ENCODE measurements around the gene THBD.
A peak's percentile ranks its signal among the peaks of the same experiment; 100 is the strongest.

THBD gene

DNA sequence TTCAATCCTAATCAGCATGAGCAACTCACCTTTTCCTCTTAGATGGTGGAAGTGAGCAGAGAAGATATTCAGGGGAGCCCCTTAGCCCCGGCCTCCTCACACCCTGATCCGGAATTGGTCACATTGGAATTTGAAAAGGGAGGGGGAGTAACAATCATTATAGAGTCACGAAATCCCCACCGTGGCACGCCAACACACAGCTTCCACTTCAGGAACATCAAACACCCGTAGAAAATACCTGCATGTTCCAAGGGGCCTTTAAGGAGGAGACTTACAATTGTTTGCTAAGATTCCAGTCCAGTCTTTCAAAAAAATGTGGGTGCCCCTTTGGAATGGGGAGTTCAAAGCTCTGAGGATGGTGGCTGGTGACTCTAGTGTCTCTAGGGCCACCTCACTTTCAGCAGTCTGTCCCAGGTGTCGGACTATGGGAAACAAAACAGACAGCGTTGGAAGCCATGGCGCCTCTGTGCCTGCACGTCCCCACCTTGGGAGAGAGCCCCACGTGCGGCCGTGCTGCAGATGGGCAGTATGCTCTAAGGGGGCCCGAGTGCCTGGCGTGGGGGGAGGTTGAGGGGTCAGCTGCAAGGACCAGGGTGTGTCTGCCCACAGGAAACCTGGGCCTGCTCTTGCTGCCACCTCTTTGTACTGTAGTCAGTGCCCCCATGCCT is 34.2 kb upstream of the THBD start:
- peak overlapping the region; percentile 78 for H3K27ac ChIP-seq (ENCODE audit: low read length)
- H3K27me3 ChIP-seq (ENCODE audit: low read depth, low read length): no peaks in the 10 kb centered on the region
- peak overlapping the region; percentile 26 to 48 for H3K4me3 ChIP-seq (ENCODE audit: low read depth in 1 of 2, low read length in 2 of 2)
- H3K4me1 ChIP-seq (ENCODE audit: control insufficient read depth in 1 of 2, insufficient read depth in 2 of 2, low read length in 2 of 2): no peaks in the 10 kb centered on the region
- no peaks in the 10 kb centered on the region for H3K36me3 ChIP-seq (ENCODE audit: control insufficient read depth in 1 of 2, insufficient read depth in 2 of 2, low read length in 2 of 2)
- H3K9me3 ChIP-seq (ENCODE audit: control insufficient read depth in 1 of 2, low read length in 2 of 2): no peaks in the 10 kb centered on the region

DNA sequence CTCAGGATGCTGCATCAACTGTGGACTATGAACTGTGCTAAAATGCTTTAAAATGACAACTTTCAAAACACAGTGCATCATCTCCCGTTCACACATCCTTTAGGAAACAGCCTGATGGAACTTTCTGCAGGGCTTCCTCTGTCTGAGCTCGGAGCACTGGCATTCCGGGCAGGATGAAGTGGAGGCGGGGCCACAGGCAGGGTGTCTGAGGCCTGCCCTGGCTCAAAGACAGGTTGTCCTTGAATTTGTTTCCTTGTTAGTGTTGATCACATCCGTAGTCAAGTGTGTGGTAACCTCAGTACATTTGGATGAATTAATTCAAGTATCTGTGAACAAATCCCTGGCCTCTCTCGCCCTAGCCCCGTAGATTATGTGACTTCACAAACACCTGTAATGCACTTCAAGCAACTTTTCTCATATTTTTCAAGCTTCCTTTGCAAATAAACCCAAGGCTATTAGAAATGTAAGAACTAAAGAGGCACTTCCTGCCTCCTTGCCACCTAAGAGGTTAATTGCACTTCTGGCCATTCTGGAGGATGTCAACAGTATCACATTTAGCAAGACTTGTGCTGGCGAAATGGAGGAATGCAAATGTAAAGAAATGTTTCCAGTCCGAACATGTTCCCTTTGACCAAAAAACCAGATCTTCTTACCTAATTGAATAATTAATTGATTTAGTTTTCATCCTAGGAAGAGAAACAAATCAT is 33.5 kb upstream of the THBD start:
- Histone ChIP-seq H3K4me1 (ENCODE audit: control insufficient read depth in 1 of 2, insufficient read depth in 2 of 2, low read length in 2 of 2) (no peaks in the 10 kb centered on the region), H3K36me3 (ENCODE audit: control insufficient read depth in 1 of 2, insufficient read depth in 2 of 2, low read length in 2 of 2) (no peaks in the 10 kb centered on the region), H3K9me3 (ENCODE audit: control insufficient read depth in 1 of 2, low read length in 2 of 2) (no peaks in the 10 kb centered on the region), H3K27ac (ENCODE audit: low read length) (peak overlapping the region; percentile 78), H3K4me3 (ENCODE audit: low read depth in 1 of 2, low read length in 2 of 2) (peak overlapping the region; percentile 26 to 48), H3K27me3 (ENCODE audit: low read depth, low read length) (no peaks in the 10 kb centered on the region)

DNA sequence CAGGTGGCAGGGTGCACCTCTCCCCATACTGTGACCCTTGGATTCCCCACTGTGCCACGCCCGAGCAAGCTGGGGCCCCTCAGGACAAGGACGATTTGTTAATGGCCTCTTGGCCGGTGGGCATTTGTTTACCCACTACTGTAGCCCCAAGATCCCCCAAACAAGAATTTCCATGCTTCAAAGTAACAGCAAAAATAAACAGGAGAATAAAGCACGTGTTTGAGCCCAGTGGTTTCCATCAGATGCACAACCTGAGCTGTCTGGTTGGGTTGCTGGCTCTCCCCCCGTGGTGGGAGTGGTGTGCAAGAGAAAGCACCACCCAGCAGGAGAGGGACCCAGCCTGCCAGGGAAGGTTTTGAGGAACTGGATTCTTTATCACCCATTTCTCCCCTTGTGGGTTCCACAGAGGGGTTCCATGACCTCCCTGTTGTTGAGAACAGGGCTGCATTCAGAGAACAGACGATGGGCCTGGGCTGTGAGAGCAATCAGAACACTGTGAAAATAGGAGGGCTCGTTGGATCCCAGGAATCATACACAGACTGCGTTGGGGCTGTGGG is 31.9 kb upstream of the THBD start:
- H3K27me3 ChIP-seq (ENCODE audit: low read depth, low read length): no peaks in the 10 kb centered on the region
- no peaks in the 10 kb centered on the region for H3K9me3 ChIP-seq (ENCODE audit: control insufficient read depth in 1 of 2, low read length in 2 of 2)
- H3K4me3 ChIP-seq (ENCODE audit: low read depth in 1 of 2, low read length in 2 of 2): no peak overlapping the region
- H3K27ac ChIP-seq (ENCODE audit: low read length): no peak overlapping the region
- no peaks in the 10 kb centered on the region for H3K36me3 ChIP-seq (ENCODE audit: control insufficient read depth in 1 of 2, insufficient read depth in 2 of 2, low read length in 2 of 2)
- H3K4me1 ChIP-seq (ENCODE audit: control insufficient read depth in 1 of 2, insufficient read depth in 2 of 2, low read length in 2 of 2): no peaks in the 10 kb centered on the region

DNA sequence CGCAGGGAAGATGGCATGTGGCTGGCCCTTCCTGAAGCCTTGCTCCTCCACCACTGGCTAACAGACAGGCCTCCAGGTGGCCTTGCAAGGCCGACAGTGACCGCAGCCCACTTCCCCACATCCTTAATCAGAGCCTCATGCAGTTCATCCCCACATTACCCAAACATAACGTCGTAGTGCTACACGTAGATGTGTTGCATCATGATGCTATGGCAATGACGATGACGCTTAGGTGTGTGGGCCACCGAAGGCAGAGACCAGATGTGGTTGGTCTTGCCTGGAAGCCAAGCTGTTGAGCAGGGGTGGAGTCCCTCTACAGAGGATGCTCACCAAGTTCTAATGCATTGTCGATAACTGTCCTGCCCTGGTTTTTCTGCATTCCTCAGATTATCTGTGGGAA is 31.0 kb upstream of the THBD start:
- no peaks in the 10 kb centered on the region for H3K27me3 ChIP-seq (ENCODE audit: low read depth, low read length)
- no peaks in the 10 kb centered on the region for H3K36me3 ChIP-seq (ENCODE audit: control insufficient read depth in 1 of 2, insufficient read depth in 2 of 2, low read length in 2 of 2)
- H3K4me3 ChIP-seq (ENCODE audit: low read depth in 1 of 2, low read length in 2 of 2): no peak overlapping the region
- no peaks in the 10 kb centered on the region for H3K9me3 ChIP-seq (ENCODE audit: control insufficient read depth in 1 of 2, low read length in 2 of 2)
- H3K27ac ChIP-seq (ENCODE audit: low read length): no peak overlapping the region
- no peaks in the 10 kb centered on the region for H3K4me1 ChIP-seq (ENCODE audit: control insufficient read depth in 1 of 2, insufficient read depth in 2 of 2, low read length in 2 of 2)

DNA sequence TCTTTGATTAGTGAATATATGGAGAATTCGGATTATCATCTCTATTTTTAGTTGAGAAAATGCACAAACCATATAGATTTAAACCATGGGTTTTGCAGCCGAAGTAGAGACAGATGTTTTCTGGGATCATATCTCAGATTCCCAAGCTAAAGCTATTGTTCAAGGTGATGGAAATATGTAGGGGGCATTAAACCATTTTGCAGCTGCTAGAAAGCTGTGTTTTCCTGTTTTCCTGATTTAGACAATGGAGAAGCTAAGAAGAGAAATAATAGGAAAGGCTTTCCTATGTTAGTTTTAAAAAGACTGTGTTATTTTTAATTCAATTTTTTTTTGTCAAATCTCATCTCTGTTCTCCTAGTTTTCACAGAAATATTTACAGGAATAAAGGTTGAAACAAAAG is 30.5 kb upstream of the THBD start:
- Histone ChIP-seq H3K9me3 (ENCODE audit: control insufficient read depth in 1 of 2, low read length in 2 of 2) (no peaks in the 10 kb centered on the region), H3K27ac (ENCODE audit: low read length) (no peak overlapping the region), H3K4me3 (ENCODE audit: low read depth in 1 of 2, low read length in 2 of 2) (no peak overlapping the region), H3K27me3 (ENCODE audit: low read depth, low read length) (no peaks in the 10 kb centered on the region), H3K36me3 (ENCODE audit: control insufficient read depth in 1 of 2, insufficient read depth in 2 of 2, low read length in 2 of 2) (no peaks in the 10 kb centered on the region), H3K4me1 (ENCODE audit: control insufficient read depth in 1 of 2, insufficient read depth in 2 of 2, low read length in 2 of 2) (no peaks in the 10 kb centered on the region)

DNA sequence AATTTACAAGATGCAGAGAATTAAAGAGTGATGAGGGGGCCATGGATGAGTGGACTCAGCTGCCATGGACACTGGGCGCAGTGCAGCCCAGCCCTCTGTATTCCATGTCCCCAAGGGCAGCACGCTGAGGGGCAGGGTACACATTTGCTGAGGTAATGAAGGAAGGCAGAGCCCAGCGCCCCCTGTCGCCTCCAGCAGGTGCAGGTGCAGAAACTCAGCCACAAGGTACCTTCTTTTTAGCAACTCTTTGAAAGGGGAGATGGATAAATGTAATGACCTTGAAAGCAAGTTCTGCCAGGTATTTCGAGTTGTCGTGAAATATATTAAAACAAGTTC is 29.5 kb upstream of the THBD start:
- H3K9me3 ChIP-seq (ENCODE audit: control insufficient read depth in 1 of 2, low read length in 2 of 2): no peaks in the 10 kb centered on the region
- H3K27ac ChIP-seq (ENCODE audit: low read length): no peak overlapping the region
- H3K27me3 ChIP-seq (ENCODE audit: low read depth, low read length): no peaks in the 10 kb centered on the region
- no peaks in the 10 kb centered on the region for H3K36me3 ChIP-seq (ENCODE audit: control insufficient read depth in 1 of 2, insufficient read depth in 2 of 2, low read length in 2 of 2)
- H3K4me1 ChIP-seq (ENCODE audit: control insufficient read depth in 1 of 2, insufficient read depth in 2 of 2, low read length in 2 of 2): no peaks in the 10 kb centered on the region
- no peak overlapping the region for H3K4me3 ChIP-seq (ENCODE audit: low read depth in 1 of 2, low read length in 2 of 2)

DNA sequence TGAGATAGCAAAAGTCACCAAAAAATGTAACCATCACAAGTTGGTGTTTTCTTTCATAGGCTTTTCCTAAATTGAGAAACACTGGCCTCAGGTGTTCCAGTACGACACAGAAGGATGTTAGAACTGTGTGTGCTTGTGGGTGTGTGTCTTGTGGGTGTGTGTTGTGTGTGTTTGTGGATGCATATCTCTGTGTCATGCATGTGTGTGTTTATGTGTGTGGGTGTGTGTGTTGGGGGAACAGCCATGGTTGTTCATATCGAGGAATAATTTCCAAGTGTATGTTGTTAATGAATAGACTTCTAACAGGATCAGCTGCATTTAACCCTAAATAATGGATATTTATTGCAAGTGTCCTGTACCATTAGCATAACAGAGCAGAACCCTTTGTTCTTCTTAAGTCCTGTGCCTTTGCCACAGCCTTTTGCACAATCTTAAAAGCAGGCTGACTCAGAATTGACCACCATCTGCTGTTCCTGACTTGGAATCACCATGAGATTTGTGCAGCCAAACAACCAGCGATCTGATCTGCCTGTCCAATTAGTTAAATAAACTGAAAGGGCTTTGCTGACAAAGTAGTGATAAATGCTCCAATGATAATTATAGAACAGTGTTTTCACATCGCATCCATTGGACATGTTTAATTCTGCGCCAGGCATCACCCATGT is 29.0 kb upstream of the THBD start:
- no peak overlapping the region for H3K4me3 ChIP-seq (ENCODE audit: low read depth in 1 of 2, low read length in 2 of 2)
- no peaks in the 10 kb centered on the region for H3K27me3 ChIP-seq (ENCODE audit: low read depth, low read length)
- H3K36me3 ChIP-seq (ENCODE audit: control insufficient read depth in 1 of 2, insufficient read depth in 2 of 2, low read length in 2 of 2): no peaks in the 10 kb centered on the region
- no peak overlapping the region for H3K27ac ChIP-seq (ENCODE audit: low read length)
- H3K4me1 ChIP-seq (ENCODE audit: control insufficient read depth in 1 of 2, insufficient read depth in 2 of 2, low read length in 2 of 2): no peaks in the 10 kb centered on the region
- no peaks in the 10 kb centered on the region for H3K9me3 ChIP-seq (ENCODE audit: control insufficient read depth in 1 of 2, low read length in 2 of 2)

DNA sequence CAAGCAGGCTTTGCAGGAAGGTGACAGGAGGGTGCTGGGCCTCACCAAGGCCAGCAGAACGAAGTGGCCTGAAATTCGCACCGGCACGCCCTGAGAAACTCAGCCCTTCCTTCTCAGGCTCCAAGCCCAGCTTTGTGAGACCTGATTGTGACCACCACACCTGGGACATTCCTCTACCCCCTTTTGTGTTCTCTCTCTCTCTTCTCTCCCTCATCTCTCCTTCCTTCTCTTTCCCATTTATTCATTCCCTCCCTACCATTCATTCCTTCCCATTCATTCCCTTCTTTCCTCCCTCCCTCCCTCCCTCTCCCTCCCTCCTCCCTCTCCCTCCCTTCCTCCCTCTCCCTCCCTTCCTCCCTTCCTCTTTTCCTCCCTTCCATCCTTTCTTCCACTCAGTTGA is 27.8 kb upstream of the THBD start:
- no peaks in the 10 kb centered on the region for H3K36me3 ChIP-seq (ENCODE audit: control insufficient read depth in 1 of 2, insufficient read depth in 2 of 2, low read length in 2 of 2)
- no peaks in the 10 kb centered on the region for H3K27me3 ChIP-seq (ENCODE audit: low read depth, low read length)
- H3K9me3 ChIP-seq (ENCODE audit: control insufficient read depth in 1 of 2, low read length in 2 of 2): no peaks in the 10 kb centered on the region
- H3K4me3 ChIP-seq (ENCODE audit: low read depth in 1 of 2, low read length in 2 of 2): no peak overlapping the region
- no peaks in the 10 kb centered on the region for H3K4me1 ChIP-seq (ENCODE audit: control insufficient read depth in 1 of 2, insufficient read depth in 2 of 2, low read length in 2 of 2)
- no peak overlapping the region for H3K27ac ChIP-seq (ENCODE audit: low read length)

DNA sequence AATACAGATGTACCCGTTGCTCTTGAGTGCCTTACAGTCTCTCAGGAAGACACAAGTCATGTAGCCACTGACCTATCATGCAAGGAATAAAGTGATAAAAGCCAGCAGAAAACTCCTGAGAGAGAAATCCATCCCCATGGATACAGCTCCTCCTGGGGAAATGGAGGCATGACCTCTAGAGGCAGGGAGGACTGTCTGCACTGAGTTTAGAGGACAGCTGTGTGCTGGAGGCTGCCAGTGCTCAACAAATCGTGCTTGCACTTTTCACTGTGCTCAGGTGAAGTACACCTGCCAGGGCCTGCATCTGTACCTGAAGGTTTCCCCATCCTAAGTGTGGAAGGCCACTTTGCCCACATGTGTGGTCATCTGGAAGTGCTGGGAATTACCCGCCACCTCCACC is 24.6 kb upstream of the THBD start:
- Histone ChIP-seq H3K27me3 (ENCODE audit: low read depth, low read length) (no peaks in the 10 kb centered on the region), H3K36me3 (ENCODE audit: control insufficient read depth in 1 of 2, insufficient read depth in 2 of 2, low read length in 2 of 2) (no peaks in the 10 kb centered on the region), H3K9me3 (ENCODE audit: control insufficient read depth in 1 of 2, low read length in 2 of 2) (no peaks in the 10 kb centered on the region), H3K27ac (ENCODE audit: low read length) (no peak overlapping the region), H3K4me1 (ENCODE audit: control insufficient read depth in 1 of 2, insufficient read depth in 2 of 2, low read length in 2 of 2) (no peaks in the 10 kb centered on the region), H3K4me3 (ENCODE audit: low read depth in 1 of 2, low read length in 2 of 2) (no peak overlapping the region)

DNA sequence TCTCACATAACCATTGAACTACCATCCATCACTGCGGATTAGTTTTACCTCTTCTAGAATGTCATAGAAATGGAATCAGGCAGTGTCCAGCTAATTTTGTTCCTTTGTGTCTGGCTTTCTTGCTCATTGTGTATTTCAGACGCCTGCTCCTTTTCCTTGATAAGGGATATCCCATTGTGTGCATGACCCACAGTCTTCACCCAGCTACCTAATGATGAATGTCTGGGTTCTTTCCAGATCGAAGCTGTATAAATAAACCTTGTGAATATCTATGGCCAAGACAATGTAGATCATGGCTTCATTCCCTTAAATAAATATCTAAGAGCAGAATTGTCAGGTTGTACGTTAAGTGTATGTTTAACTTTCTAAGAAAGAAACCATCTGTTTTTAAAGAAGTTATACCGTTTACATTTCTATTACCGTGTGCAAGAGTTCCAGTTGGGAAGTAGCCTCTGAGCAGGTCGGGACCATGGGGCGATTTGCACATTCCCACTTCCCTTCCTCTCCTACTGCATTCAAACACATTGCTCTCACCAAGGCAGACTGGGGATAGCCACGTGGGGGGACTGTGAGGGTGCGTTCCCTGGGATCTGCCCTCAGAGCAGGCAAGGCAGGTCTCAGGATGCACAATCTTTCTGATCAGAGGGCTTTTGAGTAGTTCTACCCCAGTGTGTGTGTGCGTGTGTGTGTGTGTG is 23.6 kb upstream of the THBD start:
- Histone ChIP-seq H3K4me1 (ENCODE audit: control insufficient read depth in 1 of 2, insufficient read depth in 2 of 2, low read length in 2 of 2) (no peaks in the 10 kb centered on the region), H3K4me3 (ENCODE audit: low read depth in 1 of 2, low read length in 2 of 2) (no peak overlapping the region), H3K9me3 (ENCODE audit: control insufficient read depth in 1 of 2, low read length in 2 of 2) (no peaks in the 10 kb centered on the region), H3K27ac (ENCODE audit: low read length) (no peak overlapping the region), H3K27me3 (ENCODE audit: low read depth, low read length) (no peaks in the 10 kb centered on the region), H3K36me3 (ENCODE audit: control insufficient read depth in 1 of 2, insufficient read depth in 2 of 2, low read length in 2 of 2) (no peaks in the 10 kb centered on the region)

DNA sequence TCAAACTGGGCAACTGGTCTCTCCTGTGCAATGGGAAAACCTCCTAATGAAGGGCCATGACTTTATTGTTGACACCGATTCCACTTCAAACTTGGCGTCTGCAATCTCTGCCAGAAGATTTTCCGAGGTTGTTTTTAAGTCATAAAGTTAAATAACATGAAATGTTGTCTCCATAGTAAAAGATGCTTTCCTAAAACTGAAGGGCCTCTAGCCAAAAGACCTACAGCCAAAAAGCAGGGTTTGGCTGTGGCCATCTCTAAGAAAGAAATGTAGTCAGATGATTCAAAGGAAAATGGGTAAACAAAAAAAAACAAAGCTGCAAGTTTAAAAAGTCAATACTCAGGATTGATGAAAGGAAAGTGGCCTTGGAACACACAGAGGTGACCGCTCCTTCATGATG is 22.5 kb upstream of the THBD start:
- no peaks in the 10 kb centered on the region for H3K9me3 ChIP-seq (ENCODE audit: control insufficient read depth in 1 of 2, low read length in 2 of 2)
- no peaks in the 10 kb centered on the region for H3K27me3 ChIP-seq (ENCODE audit: low read depth, low read length)
- no peaks in the 10 kb centered on the region for H3K4me1 ChIP-seq (ENCODE audit: control insufficient read depth in 1 of 2, insufficient read depth in 2 of 2, low read length in 2 of 2)
- H3K27ac ChIP-seq (ENCODE audit: low read length): no peak overlapping the region
- no peaks in the 10 kb centered on the region for H3K36me3 ChIP-seq (ENCODE audit: control insufficient read depth in 1 of 2, insufficient read depth in 2 of 2, low read length in 2 of 2)
- no peak overlapping the region for H3K4me3 ChIP-seq (ENCODE audit: low read depth in 1 of 2, low read length in 2 of 2)
